SK-N-MC (cell line): Measurements from ENCODE around the gene DHODH.

Experiments used
- EZH2 ChIP-seq: fragments of 200-600 bp; sonication (generic); IDR thresholded peaks from one replicate; pipeline ENCODE4 v1.6.1; 2017; ENCODE audit warnings: antibody characterized with exemption
- FOXP2 ChIP-seq: optimal IDR thresholded peaks from 2 replicates; pipeline ENCODE3; 2011; ENCODE audit warnings: mild to moderate bottlenecking, moderate library complexity; ENCODE audit not compliant: insufficient read depth; ENCODE audit errors: extremely low read length, control extremely low read depth

DNA sequence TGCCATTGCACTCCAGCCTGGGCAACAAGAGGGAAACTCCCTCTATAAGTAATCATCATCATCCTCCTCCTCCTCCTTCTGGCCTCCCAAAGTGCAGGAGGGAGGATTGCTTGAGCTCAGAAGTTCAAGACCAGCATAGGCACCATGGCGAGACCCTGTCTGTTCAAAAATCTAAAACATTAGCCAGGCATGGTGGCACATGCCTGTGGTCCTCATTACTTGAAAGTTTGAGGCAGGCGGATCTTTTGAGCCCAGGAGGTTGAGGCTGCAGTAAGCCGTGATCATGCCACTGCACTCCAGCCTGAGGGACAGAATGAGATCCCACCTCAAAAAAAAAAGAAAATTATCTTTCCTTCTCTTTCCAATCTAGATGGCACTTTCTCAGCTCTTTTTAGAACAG is 36.2 kb upstream of the DHODH start:
- TF ChIP-seq FOXP2 (no peak), EZH2 (no peak)
